Stimulated activated memory B cell treated with anti-CD40 and anti-IgM and Interleukin-4, amounts not matched to agents 10 μg/mL and 1 μg/mL and 100 μg/mL, for 72 hours (primary cell): ENCODE measurements around the gene INPP5D.
A peak's percentile ranks its signal among the peaks of the same experiment; 100 is the strongest.
"Not testable (repeated sequence)": the region's sequence is repeated elsewhere in the genome, so short reads cannot be mapped to it uniquely, and the experiment has no call there.

Experiments used
- ATAC-seq: fragments of 150-1000 bp; cut with Tn5 transposase; 2 replicates; pipeline ENCODE4 v1.10.0; 2021
- H3K27ac Mint-ChIP-seq: one replicate; pipeline ENCODE4 v1.8.0; 2022; ENCODE audit warnings: mild to moderate bottlenecking, mixed read lengths
- H3K27me3 Mint-ChIP-seq: one replicate; pipeline ENCODE4 v1.8.0; 2022; ENCODE audit warnings: mixed read lengths
- H3K36me3 Mint-ChIP-seq: one replicate; pipeline ENCODE4 v1.8.0; 2022; ENCODE audit warnings: mixed read lengths
- H3K4me1 Mint-ChIP-seq: one replicate; pipeline ENCODE4 v1.8.0; 2022; ENCODE audit warnings: mixed read lengths
- H3K4me3 Mint-ChIP-seq: one replicate; pipeline ENCODE4 v1.8.0; 2022; ENCODE audit warnings: mild to moderate bottlenecking, moderate library complexity, mixed read lengths
- H3K9me3 Mint-ChIP-seq: one replicate; pipeline ENCODE4 v1.8.0; 2022; ENCODE audit warnings: mixed read lengths

Gene INPP5D

GRCh38 chr2:233116946-233117345 is 56.8 kb downstream of the INPP5D start:
- no peaks in the 10 kb centered on the region for H3K27me3 Mint-ChIP-seq
- H3K9me3 Mint-ChIP-seq = no peaks in the 10 kb centered on the region
- H3K4me3 Mint-ChIP-seq = no peak overlapping the region
- H3K4me1 Mint-ChIP-seq = peaks cover 79% of the 10 kb centered on the region
- no peak for ATAC-seq
- peak overlapping the region; percentile 93 for H3K27ac Mint-ChIP-seq
- peaks cover 69% of the 10 kb centered on the region for H3K36me3 Mint-ChIP-seq

DNA sequence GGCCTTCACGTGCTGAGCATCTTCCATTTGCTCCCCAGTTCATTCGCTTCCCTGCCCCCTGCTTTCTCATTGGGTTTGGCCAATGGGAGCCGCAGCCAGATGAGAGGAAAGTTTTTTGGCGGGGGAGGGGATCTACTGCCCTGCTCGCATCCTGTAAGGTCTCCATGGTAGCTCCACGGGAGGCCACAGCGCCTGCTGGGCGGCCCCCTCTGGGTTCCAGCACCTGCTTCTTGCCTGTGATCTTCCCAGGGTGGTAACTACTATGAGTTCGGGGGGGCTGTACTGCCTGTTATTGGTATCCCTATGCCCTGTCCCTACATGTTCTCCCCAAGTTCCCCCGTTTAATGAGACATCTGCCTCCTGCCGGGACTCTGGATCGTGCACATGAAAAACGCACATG is 57.2 kb downstream of the INPP5D start:
- Mint-ChIP-seq H3K9me3 (no peaks in the 10 kb centered on the region), H3K36me3 (peaks cover 73% of the 10 kb centered on the region), H3K4me3 (no peak overlapping the region), H3K27me3 (no peaks in the 10 kb centered on the region), H3K27ac (peak overlapping the region; percentile 93), H3K4me1 (peaks cover 81% of the 10 kb centered on the region)
- ATAC-seq = no peak

DNA sequence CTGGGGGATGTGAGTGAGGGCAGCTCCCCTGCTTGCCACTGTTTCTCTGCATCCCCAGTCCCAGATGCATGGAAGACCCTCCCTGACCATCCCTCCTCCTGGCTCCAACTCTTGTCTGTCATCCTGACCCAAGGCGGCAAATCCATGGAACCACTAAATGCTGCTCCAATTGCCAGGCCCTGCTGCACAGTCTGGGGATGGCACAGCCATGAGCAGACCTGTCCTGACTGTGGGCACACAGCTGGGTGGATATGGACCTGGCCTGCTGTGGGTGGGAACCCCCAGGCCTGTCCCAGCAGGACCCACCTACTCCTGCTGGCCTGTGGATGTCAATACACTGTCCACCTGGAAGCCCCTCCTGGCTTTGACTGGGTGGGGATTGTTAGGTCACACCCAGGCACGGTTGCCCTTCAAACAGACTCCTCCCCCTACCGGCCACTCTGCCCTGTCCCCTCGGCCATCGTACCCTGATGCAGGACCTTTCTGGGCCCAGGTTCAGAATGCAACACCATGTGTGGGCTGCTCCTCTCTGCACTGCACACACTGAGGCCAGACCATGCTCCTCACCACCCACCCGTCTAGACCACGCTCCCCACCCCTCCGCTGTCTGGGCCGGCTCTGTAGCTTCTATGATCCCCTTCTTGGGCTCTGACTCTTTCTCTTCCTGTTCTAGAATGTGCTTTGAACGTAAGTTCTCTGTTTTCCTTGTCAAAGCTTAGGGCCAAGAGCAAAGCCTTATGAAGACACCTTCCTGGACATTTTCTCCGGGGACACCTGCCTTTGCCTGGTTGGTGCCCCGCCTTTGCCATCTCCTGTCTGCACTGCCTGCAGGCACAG is 57.9 kb downstream of the INPP5D start:
- peak overlapping the region; percentile 93 for H3K27ac Mint-ChIP-seq
- peaks cover 81% of the 10 kb centered on the region for H3K4me1 Mint-ChIP-seq
- H3K9me3 Mint-ChIP-seq = peaks cover 3% of the 10 kb centered on the region
- ATAC-seq = peak; percentile 79
- peaks cover 76% of the 10 kb centered on the region for H3K36me3 Mint-ChIP-seq
- no peaks in the 10 kb centered on the region for H3K27me3 Mint-ChIP-seq
- H3K4me3 Mint-ChIP-seq = peak overlapping the region; percentile 43

DNA sequence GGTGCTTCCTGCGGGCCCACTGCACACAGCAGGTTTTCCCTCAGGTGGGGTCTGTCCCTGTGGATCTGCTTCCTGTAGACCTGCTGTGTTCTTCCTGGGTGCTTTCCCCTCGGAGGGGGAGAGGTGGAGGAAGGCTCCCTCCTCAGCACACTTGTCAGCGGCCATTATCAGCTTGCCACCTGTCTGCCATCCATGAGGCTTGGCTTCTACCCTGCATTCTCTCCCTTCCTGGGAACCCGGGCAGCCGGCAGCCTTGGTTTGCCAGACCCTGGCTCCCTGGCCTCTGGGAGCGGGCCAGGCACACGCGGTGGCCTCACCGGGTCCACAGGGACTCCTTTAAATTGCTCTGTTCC is 58.5 kb downstream of the INPP5D start:
- Mint-ChIP-seq H3K36me3 (peaks cover 76% of the 10 kb centered on the region), H3K27ac (peak overlapping the region; percentile 93), H3K9me3 (peaks cover 4% of the 10 kb centered on the region), H3K4me1 (peaks cover 81% of the 10 kb centered on the region), H3K4me3 (peak overlapping the region; percentile 10), H3K27me3 (no peaks in the 10 kb centered on the region)
- ATAC-seq = no peak

GRCh38 chr2:233119123-233119522 is 59.0 kb downstream of the INPP5D start:
- ATAC-seq = no peak
- peaks cover 5% of the 10 kb centered on the region for H3K9me3 Mint-ChIP-seq
- peak overlapping the region; percentile 93 for H3K27ac Mint-ChIP-seq
- peaks cover 76% of the 10 kb centered on the region for H3K36me3 Mint-ChIP-seq
- no peak overlapping the region for H3K4me3 Mint-ChIP-seq
- peaks cover 81% of the 10 kb centered on the region for H3K4me1 Mint-ChIP-seq
- no peaks in the 10 kb centered on the region for H3K27me3 Mint-ChIP-seq

DNA sequence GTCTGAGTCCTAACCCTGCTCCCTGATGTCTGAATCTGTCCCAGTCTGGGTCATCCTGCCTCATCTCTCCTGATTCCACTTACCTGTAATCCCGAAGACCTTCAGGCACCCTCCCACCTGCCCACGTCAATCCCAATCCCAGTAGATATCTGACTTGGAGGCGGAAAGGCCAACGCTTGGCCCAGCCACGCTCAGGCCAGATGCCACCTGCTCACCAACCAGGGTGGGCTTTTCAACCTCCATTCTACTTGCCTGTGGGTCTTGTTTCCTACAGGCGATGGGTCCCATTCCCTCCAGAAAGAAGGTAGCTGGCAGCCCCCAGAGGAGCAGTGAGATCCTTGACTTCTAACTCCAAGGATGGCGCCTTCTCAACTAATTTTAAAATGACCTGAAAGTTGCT is 59.7 kb downstream of the INPP5D start:
- ATAC-seq = no peak
- Mint-ChIP-seq H3K4me3 (no peak overlapping the region), H3K9me3 (peaks cover 5% of the 10 kb centered on the region), H3K27ac (peak overlapping the region; percentile 93), H3K36me3 (peaks cover 77% of the 10 kb centered on the region), H3K4me1 (peaks cover 81% of the 10 kb centered on the region), H3K27me3 (no peaks in the 10 kb centered on the region)

- peaks cover 81% of the 10 kb centered on the region for H3K4me1 Mint-ChIP-seq
- H3K36me3 Mint-ChIP-seq = peaks cover 77% of the 10 kb centered on the region
- H3K9me3 Mint-ChIP-seq = peaks cover 5% of the 10 kb centered on the region
- ATAC-seq = no peak
- no peak overlapping the region for H3K4me3 Mint-ChIP-seq
- no peaks in the 10 kb centered on the region for H3K27me3 Mint-ChIP-seq
- H3K27ac Mint-ChIP-seq = peak overlapping the region; percentile 93
These were observed 60.3 kb downstream of the INPP5D start for GRCh38 chr2:233120459-233120858.

DNA sequence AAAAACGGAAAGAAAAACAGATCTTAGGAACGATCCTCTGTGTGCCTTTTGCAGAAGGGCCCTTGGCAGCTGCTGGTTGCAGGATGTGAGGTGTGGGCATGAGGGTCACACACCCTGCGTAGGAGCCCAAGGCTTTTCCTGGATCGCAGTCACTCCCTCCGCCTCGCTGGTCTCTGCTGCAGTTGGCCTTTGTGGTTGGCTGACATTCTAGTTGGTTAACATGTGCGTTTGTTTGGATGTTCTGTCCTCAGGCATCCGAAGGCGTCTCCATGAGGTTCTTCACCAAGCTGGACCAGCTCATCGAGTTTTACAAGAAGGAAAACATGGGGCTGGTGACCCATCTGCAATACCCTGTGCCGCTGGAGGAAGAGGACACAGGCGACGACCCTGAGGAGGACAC is 61.7 kb downstream of the INPP5D start:
- Mint-ChIP-seq H3K36me3 (peaks cover 82% of the 10 kb centered on the region), H3K4me3 (no peak overlapping the region), H3K9me3 (peaks cover 5% of the 10 kb centered on the region), H3K27ac (peak overlapping the region; percentile 93), H3K27me3 (no peaks in the 10 kb centered on the region), H3K4me1 (peaks cover 78% of the 10 kb centered on the region)
- ATAC-seq = no peak

GRCh38 chr2:233122541-233122940 is 62.4 kb downstream of the INPP5D start:
- peaks cover 82% of the 10 kb centered on the region for H3K36me3 Mint-ChIP-seq
- peak overlapping the region; percentile 93 for H3K27ac Mint-ChIP-seq
- H3K9me3 Mint-ChIP-seq = peaks cover 5% of the 10 kb centered on the region
- H3K4me3 Mint-ChIP-seq = peak overlapping the region; percentile 3
- peaks cover 72% of the 10 kb centered on the region for H3K4me1 Mint-ChIP-seq
- ATAC-seq = no peak
- no peaks in the 10 kb centered on the region for H3K27me3 Mint-ChIP-seq

DNA sequence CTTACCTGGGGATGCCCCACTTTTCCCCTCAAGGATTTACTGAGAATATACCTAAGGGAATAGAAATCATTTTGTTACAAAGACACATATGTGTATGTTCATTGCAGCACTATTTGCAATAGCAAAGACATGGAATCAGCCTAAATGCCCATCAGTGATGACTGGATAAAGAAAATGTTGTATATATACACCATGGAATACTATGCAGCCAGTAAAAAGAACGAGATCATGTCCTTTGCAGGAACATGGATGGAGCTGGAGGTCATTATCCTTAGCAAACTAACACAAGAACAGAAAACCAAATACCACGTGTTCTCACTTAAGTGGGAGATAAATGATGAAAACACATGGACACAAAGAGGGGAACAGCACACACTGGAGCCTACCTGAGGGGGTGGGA is 63.4 kb downstream of the INPP5D start:
- Mint-ChIP-seq H3K4me3 (peak overlapping the region; percentile 48), H3K36me3 (peaks cover 76% of the 10 kb centered on the region), H3K27ac (peak overlapping the region; percentile 93), H3K4me1 (peaks cover 61% of the 10 kb centered on the region)
- not testable (repeated sequence) for H3K27me3 Mint-ChIP-seq, ATAC-seq, H3K9me3 Mint-ChIP-seq

GRCh38 chr2:233124421-233125080 is 64.4 kb downstream of the INPP5D start:
- H3K9me3 Mint-ChIP-seq = peaks cover 5% of the 10 kb centered on the region
- H3K36me3 Mint-ChIP-seq = peaks cover 69% of the 10 kb centered on the region
- peak overlapping the region; percentile 93 for H3K27ac Mint-ChIP-seq
- H3K4me3 Mint-ChIP-seq = peak overlapping the region; percentile 68
- peak; percentile 99 for ATAC-seq
- H3K27me3 Mint-ChIP-seq = no peaks in the 10 kb centered on the region
- H3K4me1 Mint-ChIP-seq = peaks cover 52% of the 10 kb centered on the region

GRCh38 chr2:233125455-233126065 is 65.4 kb downstream of the INPP5D start:
- Mint-ChIP-seq H3K4me3 (no peak overlapping the region), H3K36me3 (peaks cover 74% of the 10 kb centered on the region), H3K4me1 (peaks cover 58% of the 10 kb centered on the region), H3K27ac (peak overlapping the region; percentile 93), H3K9me3 (peaks cover 5% of the 10 kb centered on the region), H3K27me3 (no peaks in the 10 kb centered on the region)
- ATAC-seq = no peak

DNA sequence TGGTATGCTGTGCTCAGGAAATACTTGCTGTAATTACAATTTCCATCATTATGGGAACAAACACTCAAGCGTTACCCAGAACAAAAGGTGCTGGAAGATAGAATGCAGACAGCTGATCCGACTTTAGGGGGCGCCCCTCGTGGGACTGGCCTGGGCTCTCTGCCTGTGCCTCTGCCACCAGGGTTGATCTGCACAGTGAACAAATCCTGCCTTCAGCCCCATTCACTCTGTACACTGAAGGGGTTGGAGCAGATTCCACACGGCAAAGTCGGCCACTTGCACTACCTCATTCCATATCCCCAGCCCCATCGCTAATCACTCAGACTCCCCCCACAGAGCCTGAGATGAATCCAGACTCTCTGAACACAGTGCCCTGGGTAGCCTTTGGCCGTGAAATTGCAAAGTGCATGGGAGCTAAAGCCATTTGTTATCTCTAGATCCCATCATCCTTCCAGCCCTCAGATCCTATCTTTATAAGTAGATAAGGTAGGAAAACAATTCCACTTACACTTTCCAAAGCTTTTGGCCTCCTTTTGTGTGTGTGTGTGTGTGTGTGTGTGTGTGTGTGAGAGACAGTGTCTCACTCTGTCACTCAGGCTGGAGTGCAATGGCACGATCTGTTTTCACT is 69.3 kb downstream of the INPP5D start:
- Mint-ChIP-seq H3K9me3 (peaks cover 2% of the 10 kb centered on the region), H3K4me3 (no peak overlapping the region), H3K4me1 (peaks cover 38% of the 10 kb centered on the region), H3K27ac (peak overlapping the region; percentile 84), H3K27me3 (no peaks in the 10 kb centered on the region), H3K36me3 (peaks cover 84% of the 10 kb centered on the region)
- ATAC-seq = no peak

DNA sequence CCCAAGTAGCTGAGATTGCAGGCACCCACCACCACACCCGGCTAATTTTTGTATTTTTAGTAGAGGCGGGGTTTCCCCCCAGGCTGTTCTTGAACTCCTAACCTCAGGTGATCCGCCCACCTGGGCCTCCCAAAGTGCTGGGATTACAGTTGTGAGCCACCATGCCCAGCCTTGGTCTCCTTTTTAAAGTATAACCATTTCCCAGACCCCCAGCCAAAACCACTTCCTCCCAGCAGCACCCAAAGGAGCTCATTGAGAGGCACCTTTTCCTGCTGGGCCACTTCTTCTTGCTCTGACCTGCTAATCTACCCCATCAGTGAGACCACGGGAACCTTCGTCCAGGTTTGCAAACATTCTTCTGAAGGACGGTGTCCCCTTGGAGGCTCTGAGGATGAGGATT is 69.9 kb downstream of the INPP5D start:
- H3K9me3 Mint-ChIP-seq = peaks cover 2% of the 10 kb centered on the region
- H3K27me3 Mint-ChIP-seq = no peaks in the 10 kb centered on the region
- ATAC-seq = no peak
- peak overlapping the region; percentile 84 for H3K27ac Mint-ChIP-seq
- no peak overlapping the region for H3K4me3 Mint-ChIP-seq
- peaks cover 33% of the 10 kb centered on the region for H3K4me1 Mint-ChIP-seq
- peaks cover 86% of the 10 kb centered on the region for H3K36me3 Mint-ChIP-seq

- Mint-ChIP-seq H3K4me3 (no peak overlapping the region), H3K4me1 (peaks cover 27% of the 10 kb centered on the region), H3K27me3 (no peaks in the 10 kb centered on the region), H3K27ac (peak overlapping the region; percentile 84), H3K9me3 (peaks cover 2% of the 10 kb centered on the region), H3K36me3 (peaks cover 81% of the 10 kb centered on the region)
- no peak for ATAC-seq
These were observed 70.4 kb downstream of the INPP5D start for GRCh38 chr2:233130481-233131020.
